ENCODE measurements around the gene ZNF576. TPM values are rescaled to one million over a fixed set of nuclear protein-coding genes. Genes with fewer than 3 reads are reported as not detected.

Gene ZNF576
- total and polyA plus RNA-seq, 9 of the 15 experiments (the other 6 are each of a cell fraction or from before 2014, with no cell fraction given), result 6.8 to 18.2 (median 12.2) TPM

DNA sequence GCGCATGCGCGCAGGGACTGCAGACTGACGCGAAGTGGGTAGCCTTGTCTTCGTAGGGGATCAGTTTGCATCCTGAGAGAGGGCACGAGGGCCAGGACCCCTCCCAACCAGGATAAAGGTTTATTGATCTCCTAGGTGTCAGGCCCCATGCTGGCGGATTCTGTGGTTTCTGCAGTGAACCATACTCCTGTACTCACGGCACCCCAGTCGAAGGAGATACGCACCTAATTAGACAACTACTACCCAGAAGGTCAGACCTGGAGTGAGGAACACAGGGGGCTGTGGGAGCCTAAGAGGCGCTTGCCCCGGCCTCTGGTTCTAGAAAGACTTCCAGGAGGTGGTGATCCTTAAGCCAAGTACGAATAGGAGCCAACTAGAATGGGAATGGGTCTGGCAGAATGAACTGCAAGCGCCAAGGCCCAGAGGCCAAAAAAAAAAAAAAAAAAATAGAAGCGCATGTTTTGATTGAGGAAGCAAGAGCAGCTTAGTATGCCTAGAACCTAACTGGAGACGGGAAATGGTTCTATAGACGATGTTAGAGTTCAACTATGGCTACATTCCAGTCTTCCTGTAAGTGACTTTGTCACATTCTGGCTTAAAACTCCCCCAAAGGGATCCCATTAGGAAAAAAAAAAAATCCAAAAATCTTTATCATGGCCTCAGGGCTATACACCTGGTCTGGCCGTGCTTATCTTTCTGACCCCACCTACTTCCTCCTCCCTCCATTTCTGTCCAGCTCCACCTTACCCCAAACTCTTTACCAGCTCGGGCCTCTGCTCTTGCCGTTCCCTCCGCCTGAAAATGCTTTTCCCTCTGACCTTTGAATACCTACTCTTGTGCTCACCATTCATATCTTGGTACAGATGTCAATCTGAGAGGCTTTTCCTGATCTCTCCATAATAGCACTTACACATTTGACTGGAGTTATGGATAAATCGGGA is 23.9 kb downstream of the ZNF576 start (continued):
- TF ChIP-seq, protein P1, sequence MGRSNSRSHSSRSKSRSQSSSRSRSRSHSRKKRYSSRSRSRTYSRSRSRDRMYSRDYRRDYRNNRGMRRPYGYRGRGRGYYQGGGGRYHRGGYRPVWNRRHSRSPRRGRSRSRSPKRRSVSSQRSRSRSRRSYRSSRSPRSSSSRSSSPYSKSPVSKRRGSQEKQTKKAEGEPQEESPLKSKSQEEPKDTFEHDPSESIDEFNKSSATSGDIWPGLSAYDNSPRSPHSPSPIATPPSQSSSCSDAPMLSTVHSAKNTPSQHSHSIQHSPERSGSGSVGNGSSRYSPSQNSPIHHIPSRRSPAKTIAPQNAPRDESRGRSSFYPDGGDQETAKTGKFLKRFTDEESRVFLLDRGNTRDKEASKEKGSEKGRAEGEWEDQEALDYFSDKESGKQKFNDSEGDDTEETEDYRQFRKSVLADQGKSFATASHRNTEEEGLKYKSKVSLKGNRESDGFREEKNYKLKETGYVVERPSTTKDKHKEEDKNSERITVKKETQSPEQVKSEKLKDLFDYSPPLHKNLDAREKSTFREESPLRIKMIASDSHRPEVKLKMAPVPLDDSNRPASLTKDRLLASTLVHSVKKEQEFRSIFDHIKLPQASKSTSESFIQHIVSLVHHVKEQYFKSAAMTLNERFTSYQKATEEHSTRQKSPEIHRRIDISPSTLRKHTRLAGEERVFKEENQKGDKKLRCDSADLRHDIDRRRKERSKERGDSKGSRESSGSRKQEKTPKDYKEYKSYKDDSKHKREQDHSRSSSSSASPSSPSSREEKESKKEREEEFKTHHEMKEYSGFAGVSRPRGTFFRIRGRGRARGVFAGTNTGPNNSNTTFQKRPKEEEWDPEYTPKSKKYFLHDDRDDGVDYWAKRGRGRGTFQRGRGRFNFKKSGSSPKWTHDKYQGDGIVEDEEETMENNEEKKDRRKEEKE (IDR thresholded peaks at IDR 0.05; ENCODE audit: borderline replicate concordance in 1 of 2, control insufficient read depth in 1 of 2, low read depth in 2 of 2, low read length in 1 of 2), result no peak
- TF ChIP-seq NBN (IDR thresholded peaks at IDR 0.05; ENCODE audit: low read depth) (no peak), PHTF2 (CRISPR knock-in tag; IDR thresholded peaks at IDR 0.05) (no peak), KAT8 (IDR thresholded peaks at IDR 0.05; ENCODE audit: low read depth) (no peak), CBFA2T3 (IDR thresholded peaks at IDR 0.05) (peak; percentile 83), COPS2 (conservative IDR thresholded peaks at IDR 0.05) (no peak), SAFB (IDR thresholded peaks at IDR 0.05; ENCODE audit: borderline replicate concordance, low read depth, low read length) (no peak), DPF2 (IDR thresholded peaks at IDR 0.05) (peak; percentile 78), NR2C2 (CRISPR knock-in tag; IDR thresholded peaks at IDR 0.05) (no peak), NR2C2 (tag; IDR thresholded peaks at IDR 0.05) (no peak; the same call in 1 of the 2 replicates), ZNF217 (CRISPR knock-in tag; IDR thresholded peaks at IDR 0.05) (no peak), ESRRB (CRISPR knock-in tag; IDR thresholded peaks at IDR 0.05; ENCODE audit: borderline replicate concordance) (no peak), TCF3 (CRISPR knock-in tag; IDR thresholded peaks at IDR 0.05) (peak; percentile 41; the same call in 1 of the 2 replicates), KLF16 (IDR thresholded peaks at IDR 0.05) (no peak)
- TF ChIP-seq, protein P2, sequence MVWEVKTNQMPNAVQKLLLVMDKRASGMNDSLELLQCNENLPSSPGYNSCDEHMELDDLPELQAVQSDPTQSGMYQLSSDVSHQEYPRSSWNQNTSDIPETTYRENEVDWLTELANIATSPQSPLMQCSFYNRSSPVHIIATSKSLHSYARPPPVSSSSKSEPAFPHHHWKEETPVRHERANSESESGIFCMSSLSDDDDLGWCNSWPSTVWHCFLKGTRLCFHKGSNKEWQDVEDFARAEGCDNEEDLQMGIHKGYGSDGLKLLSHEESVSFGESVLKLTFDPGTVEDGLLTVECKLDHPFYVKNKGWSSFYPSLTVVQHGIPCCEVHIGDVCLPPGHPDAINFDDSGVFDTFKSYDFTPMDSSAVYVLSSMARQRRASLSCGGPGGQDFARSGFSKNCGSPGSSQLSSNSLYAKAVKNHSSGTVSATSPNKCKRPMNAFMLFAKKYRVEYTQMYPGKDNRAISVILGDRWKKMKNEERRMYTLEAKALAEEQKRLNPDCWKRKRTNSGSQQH (CRISPR knock-in tag; IDR thresholded peaks at IDR 0.05), result no peak
- TF ChIP-seq, protein P3, sequence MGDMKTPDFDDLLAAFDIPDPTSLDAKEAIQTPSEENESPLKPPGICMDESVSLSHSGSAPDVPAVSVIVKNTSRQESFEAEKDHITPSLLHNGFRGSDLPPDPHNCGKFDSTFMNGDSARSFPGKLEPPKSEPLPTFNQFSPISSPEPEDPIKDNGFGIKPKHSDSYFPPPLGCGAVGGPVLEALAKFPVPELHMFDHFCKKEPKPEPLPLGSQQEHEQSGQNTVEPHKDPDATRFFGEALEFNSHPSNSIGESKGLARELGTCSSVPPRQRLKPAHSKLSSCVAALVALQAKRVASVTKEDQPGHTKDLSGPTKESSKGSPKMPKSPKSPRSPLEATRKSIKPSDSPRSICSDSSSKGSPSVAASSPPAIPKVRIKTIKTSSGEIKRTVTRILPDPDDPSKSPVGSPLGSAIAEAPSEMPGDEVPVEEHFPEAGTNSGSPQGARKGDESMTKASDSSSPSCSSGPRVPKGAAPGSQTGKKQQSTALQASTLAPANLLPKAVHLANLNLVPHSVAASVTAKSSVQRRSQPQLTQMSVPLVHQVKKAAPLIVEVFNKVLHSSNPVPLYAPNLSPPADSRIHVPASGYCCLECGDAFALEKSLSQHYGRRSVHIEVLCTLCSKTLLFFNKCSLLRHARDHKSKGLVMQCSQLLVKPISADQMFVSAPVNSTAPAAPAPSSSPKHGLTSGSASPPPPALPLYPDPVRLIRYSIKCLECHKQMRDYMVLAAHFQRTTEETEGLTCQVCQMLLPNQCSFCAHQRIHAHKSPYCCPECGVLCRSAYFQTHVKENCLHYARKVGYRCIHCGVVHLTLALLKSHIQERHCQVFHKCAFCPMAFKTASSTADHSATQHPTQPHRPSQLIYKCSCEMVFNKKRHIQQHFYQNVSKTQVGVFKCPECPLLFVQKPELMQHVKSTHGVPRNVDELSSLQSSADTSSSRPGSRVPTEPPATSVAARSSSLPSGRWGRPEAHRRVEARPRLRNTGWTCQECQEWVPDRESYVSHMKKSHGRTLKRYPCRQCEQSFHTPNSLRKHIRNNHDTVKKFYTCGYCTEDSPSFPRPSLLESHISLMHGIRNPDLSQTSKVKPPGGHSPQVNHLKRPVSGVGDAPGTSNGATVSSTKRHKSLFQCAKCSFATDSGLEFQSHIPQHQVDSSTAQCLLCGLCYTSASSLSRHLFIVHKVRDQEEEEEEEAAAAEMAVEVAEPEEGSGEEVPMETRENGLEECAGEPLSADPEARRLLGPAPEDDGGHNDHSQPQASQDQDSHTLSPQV (IDR thresholded peaks at IDR 0.05), result 0 out of 2 replicates have a peak, but pooled peaks have one; percentile 10
- TF ChIP-seq, protein P4, sequence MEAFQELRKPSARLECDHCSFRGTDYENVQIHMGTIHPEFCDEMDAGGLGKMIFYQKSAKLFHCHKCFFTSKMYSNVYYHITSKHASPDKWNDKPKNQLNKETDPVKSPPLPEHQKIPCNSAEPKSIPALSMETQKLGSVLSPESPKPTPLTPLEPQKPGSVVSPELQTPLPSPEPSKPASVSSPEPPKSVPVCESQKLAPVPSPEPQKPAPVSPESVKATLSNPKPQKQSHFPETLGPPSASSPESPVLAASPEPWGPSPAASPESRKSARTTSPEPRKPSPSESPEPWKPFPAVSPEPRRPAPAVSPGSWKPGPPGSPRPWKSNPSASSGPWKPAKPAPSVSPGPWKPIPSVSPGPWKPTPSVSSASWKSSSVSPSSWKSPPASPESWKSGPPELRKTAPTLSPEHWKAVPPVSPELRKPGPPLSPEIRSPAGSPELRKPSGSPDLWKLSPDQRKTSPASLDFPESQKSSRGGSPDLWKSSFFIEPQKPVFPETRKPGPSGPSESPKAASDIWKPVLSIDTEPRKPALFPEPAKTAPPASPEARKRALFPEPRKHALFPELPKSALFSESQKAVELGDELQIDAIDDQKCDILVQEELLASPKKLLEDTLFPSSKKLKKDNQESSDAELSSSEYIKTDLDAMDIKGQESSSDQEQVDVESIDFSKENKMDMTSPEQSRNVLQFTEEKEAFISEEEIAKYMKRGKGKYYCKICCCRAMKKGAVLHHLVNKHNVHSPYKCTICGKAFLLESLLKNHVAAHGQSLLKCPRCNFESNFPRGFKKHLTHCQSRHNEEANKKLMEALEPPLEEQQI (IDR thresholded peaks at IDR 0.05), result no peak
